ENCODE results near the gene CHKB. TPM values are rescaled to one million over a fixed set of nuclear protein-coding genes. Genes with fewer than 3 reads are reported as not detected.
"Not testable (repeated sequence)": the region's sequence is repeated elsewhere in the genome, so short reads cannot be mapped to it uniquely, and the experiment has no call there.

CHKB gene
- 42.7 TPM for total RNA-seq
- long read RNA-seq, transcript CHKB-201 (11 exons, 1,638 nt), result major isoform, 14 of 47 reads
- long read RNA-seq, transcript CHKB-212 (9 exons, 2,069 nt), result minor isoform, 12 of 47 reads
- long read RNA-seq, partial matches to known transcripts, result 10 of 47 reads
- long read RNA-seq, other reads (novel, unspliced or antisense), result 7 of 47 reads

- ATAC-seq (peak; percentile 92), DNase-seq (peak; percentile 99)
- intact Hi-C loops (cut with micrococcal nuclease), result no loop called here
These were observed at the start of gene CHKB for GRCh38 chr22:50582493-50583293. TSS of gene CHKB (minus strand) at chr22:50582849. CDS start at chr22:50582781, 68 bp downstream.

- ATAC-seq, result no peak
- DNase-seq, result no peak
- intact Hi-C loops (cut with micrococcal nuclease), result no loop called here
These were observed 47.7 kb upstream of the CHKB start for GRCh38 chr22:50630376-50630775.

GRCh38 chr22:50628543-50629134, 46.0 kb upstream of the CHKB start:
- no peak for ATAC-seq
- DNase-seq, result no peak
- intact Hi-C loops (cut with micrococcal nuclease), result no loop called here

GRCh38 chr22:50627642-50628542, 45.2 kb upstream of the CHKB start, which contains the start of gene ARSA:
TSS of gene ARSA (minus strand) at chr22:50628152. CDS start at chr22:50627779, 373 bp downstream.
- intact Hi-C loops (cut with micrococcal nuclease), result no loop called here
- DNase-seq (peak; percentile 92), ATAC-seq (peak; percentile 93)

GRCh38 chr22:50626850-50627641, 44.4 kb upstream of the CHKB start:
- DNase-seq (no peak), ATAC-seq (peak; percentile 1)
- intact Hi-C loops (cut with micrococcal nuclease), result no loop called here

GRCh38 chr22:50626314-50626849, 43.7 kb upstream of the CHKB start:
- DNase-seq, result no peak
- no peak for ATAC-seq
- intact Hi-C loops (cut with micrococcal nuclease), result no loop called here

- DNase-seq (no peak), ATAC-seq (no peak)
- intact Hi-C loops (cut with micrococcal nuclease), result no loop called here
These were observed 43.1 kb upstream of the CHKB start for GRCh38 chr22:50625568-50626313.

GRCh38 chr22:50625131-50625567, 42.5 kb upstream of the CHKB start:
- intact Hi-C loops (cut with micrococcal nuclease), result no loop called here
- ATAC-seq, result no peak
- no peak for DNase-seq

- intact Hi-C loops (cut with micrococcal nuclease), result no loop called here
- DNase-seq (no peak), ATAC-seq (no peak)
These were observed 41.9 kb upstream of the CHKB start for GRCh38 chr22:50624347-50625130.

GRCh38 chr22:50622723-50623327, 40.2 kb upstream of the CHKB start:
- no peak for DNase-seq
- intact Hi-C loops (cut with micrococcal nuclease), result no loop called here
- no peak for ATAC-seq

GRCh38 chr22:50621948-50622722, 39.5 kb upstream of the CHKB start:
- ATAC-seq (no peak), DNase-seq (no peak)
- intact Hi-C loops (cut with micrococcal nuclease), result no loop called here

GRCh38 chr22:50621356-50621880, 38.8 kb upstream of the CHKB start:
- intact Hi-C loops (cut with micrococcal nuclease), result no loop called here
- peak; percentile 30 for ATAC-seq

GRCh38 chr22:50620593-50621355, 38.1 kb upstream of the CHKB start:
- ATAC-seq, result peak; percentile 80
- DNase-seq, result peak; percentile 85
- intact Hi-C loops (cut with micrococcal nuclease), result no loop called here

More at GRCh38 chr22:50621356-50621880, 38.8 kb upstream of the CHKB start:
- no peak for DNase-seq

- intact Hi-C loops (cut with micrococcal nuclease); DNase-seq; ATAC-seq: not testable (repeated sequence)
These were observed 31.6 kb upstream of the CHKB start for GRCh38 chr22:50614296-50614695.

All from left ventricle myocardium superior (tissue), 1 donor.